ENCODE measurements around the gene CLIP4.
"Not testable (repeated sequence)": the region's sequence is repeated elsewhere in the genome, so short reads cannot be mapped to it uniquely, and the experiment has no call there.

CLIP4 gene, protein sequence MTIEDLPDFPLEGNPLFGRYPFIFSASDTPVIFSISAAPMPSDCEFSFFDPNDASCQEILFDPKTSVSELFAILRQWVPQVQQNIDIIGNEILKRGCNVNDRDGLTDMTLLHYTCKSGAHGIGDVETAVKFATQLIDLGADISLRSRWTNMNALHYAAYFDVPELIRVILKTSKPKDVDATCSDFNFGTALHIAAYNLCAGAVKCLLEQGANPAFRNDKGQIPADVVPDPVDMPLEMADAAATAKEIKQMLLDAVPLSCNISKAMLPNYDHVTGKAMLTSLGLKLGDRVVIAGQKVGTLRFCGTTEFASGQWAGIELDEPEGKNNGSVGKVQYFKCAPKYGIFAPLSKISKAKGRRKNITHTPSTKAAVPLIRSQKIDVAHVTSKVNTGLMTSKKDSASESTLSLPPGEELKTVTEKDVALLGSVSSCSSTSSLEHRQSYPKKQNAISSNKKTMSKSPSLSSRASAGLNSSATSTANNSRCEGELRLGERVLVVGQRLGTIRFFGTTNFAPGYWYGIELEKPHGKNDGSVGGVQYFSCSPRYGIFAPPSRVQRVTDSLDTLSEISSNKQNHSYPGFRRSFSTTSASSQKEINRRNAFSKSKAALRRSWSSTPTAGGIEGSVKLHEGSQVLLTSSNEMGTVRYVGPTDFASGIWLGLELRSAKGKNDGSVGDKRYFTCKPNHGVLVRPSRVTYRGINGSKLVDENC

DNA sequence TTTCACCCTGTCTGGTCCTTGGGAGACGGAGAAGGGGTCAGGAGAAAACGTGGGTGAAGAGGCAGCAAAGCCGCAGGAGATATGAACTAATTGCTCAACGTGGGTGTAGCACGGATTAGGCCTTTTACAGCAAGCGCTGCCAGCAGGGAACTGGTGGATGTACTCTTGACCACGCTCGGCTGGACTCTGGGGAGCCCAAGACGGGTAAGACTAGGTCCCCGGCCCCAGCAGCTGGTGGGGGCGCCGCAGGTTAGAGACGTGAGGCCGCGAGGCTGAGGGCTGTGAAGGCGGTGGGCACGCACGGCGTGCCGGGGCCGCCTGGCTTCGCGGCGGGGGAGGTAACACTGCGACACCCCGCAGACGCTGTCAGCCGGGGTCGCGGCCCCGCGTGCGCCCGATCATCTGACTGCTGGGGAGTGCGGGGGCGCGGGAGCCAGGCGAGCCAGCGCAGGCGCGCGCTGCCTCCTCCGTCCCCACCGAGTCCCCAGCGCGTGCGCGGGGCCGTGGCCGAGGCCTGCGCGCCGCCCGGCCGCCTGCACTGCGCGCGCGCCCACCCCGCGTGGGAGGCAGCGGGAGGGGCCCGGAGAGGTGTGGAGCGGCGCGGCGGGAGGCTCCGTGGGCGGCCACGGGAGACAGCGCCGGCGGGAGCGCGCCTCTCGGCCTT lies at the start of gene CLIP4:
CLIP4 (plus strand) TSS at position 470 of the 664 bp plus-strand sequence. CDS start 5,974 bp downstream, outside the sequence.
- peak; percentile 31 to 66 for DNase-seq (ENCODE audit: low read depth in 1 of 2, low spot score in 1 of 2)

DNA sequence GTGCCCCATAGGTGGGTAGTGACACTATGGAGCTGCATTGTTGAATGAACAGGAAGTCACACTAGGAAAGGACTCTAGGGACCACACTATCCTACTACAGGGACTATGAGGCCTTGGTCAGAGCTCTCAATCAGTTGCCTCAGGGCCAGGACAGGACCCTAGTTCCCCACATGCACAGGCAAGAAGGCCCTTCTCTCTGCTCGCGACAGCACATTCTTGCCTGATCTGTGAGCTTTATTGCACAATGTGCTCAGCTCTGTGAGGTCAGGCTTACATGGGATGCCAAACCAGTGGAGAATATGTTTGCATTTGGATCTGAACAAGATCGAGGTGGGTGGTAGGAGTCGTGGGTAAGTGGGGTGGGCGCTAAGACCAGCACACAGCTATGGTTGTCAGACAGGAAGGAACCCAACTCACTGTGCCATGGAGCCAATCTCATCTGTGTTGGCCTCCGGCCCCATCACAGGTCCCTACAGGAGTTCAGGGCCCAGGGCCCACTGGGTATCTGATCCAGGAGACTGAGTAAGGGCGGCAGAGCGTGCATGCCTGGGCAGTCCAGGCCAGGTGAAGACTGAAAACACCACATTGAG lies 48.8 kb upstream of the CLIP4 start:
- no peak for DNase-seq (ENCODE audit: low read depth in 1 of 2, low spot score in 1 of 2)

DNA sequence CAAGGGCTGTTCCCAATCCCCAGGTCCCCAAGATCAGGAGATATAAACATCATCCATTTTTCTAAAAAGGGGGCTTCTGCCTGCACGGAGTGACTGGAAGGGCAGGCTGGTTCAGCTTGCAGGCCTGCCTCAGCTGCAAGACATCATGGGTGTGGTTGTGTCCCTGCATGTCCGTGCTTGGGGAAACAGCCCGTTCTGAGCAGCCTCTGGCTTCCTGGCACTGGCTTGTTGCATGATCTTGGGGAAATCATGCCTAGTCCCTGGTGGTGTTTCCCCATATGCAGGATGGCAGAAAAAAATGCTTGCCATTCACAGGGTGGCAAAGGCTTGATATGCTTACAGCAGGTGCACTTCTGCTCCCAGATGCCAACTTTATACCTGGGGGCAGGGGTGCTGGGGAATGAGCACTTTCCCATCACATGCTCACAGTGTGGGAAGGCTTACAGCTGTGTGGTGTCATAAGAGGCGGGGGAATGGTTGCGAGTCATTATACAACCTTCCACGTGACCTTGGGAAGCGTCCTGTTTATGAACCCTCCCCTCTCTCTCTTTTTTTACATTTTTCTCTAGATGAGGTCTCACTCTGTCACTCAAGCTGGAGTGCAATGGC lies 48.1 kb upstream of the CLIP4 start:
- no peak for DNase-seq (ENCODE audit: low read depth in 1 of 2, low spot score in 1 of 2)

DNA sequence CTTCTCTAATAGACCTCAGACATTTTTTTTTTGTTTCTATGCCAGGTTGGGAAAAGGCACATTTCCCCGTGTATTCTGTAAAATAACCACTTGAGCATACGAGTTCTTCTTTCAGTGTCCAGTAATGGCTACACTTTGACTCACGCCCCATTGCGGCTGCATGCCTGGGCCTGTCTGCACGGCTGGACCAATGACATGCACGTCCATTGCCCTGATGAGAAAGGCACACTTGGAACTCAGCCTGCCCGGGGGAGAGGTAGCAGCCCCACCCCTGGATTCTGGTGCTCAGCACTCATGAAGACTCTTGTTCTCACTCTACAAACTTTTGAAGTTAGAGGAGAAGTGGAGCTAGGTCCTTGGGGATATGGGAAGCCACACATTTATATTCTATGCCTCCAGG lies 46.7 kb upstream of the CLIP4 start:
- DNase-seq (ENCODE audit: low read depth in 1 of 2, low spot score in 1 of 2) = no peak

DNA sequence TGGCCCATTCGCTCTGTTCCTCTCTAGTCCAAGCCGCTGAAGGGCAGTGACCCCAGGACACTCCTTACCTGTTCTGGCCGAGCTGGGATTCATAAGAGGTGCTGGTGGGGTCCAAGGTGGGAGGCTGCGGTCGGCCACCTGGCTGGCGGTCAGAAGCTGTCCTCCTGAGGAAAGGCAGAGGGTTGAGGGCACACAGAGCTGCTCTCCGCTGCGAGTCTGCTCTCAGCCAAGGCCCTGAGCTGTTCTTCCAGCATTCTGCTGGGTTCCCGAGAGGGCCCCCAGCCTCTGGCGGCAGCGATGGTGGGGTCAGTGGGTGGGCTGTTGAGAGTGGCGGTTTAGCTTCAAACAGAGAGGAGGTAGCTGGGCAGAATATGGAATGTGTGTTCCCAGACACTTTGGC lies 44.7 kb upstream of the CLIP4 start:
- no peak for DNase-seq (ENCODE audit: low read depth in 1 of 2, low spot score in 1 of 2)

DNA sequence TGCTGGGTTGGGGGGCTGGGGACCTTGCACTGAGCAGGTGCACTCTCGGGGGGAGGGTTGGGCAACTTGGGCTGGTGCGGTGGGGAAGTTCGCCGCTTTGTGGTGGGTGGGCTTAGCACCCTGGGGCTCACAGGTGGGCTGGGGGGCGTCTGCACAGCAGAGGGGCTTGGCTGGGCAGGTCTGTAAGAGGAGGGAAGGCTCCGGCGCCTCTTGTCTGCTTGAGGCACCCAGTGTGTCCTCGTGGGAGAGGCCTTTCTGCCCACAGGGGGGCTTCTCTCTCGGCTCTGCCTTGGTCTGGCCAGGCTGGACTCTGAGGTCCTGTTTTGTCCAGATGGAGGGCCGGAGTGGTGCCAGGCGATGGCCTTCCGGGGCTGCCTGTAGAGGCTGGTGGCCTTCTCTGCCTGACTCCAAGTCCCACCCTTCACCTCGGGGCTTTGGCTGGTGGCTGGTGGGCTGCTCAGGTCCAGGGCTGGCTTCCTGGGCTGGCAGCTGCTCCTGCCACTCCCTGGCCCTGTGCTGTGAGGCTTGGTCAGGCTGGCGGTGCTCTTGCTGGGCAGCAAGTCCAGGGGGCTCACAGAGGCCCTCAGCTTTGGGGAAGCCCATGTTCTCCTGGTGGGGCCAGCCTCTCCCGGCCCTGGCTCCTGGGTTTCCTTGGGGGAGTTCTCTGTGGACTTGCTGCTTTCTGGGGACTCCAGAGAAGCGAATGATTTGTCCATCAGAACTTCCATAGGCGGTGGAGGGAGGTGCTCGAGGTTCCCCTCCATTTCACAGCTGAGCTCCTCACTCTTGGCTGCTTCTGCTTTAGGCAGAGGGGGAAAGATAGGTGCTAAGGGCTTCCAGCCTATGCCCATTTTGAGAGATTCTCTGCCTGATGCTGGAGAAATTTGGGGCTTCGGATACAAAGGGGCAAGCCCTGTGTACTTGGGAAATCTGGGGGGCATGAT lies 43.9 kb upstream of the CLIP4 start:
- no peak for DNase-seq (ENCODE audit: low read depth in 1 of 2, low spot score in 1 of 2)

DNA sequence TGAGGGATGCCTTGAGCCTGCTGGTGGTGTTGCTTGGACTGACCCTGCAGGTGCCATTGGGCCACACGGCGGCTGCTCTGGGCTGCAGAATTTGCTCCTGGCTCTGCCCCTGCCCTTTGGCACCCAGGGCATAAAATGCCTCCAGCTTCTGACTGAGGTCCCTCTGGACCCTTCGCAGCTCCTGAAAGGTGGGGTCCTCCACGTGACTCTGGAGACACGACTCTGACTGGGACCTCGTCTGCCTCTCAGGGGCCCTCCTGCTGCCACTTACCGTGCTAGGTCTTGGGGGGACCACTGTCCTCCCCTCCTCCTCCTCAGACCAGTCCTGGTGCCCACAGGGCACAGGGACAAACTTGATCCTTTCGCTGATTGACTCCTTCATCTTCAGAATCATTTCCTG lies 43.0 kb upstream of the CLIP4 start:
- no peak for DNase-seq (ENCODE audit: low read depth in 1 of 2, low spot score in 1 of 2)

DNA sequence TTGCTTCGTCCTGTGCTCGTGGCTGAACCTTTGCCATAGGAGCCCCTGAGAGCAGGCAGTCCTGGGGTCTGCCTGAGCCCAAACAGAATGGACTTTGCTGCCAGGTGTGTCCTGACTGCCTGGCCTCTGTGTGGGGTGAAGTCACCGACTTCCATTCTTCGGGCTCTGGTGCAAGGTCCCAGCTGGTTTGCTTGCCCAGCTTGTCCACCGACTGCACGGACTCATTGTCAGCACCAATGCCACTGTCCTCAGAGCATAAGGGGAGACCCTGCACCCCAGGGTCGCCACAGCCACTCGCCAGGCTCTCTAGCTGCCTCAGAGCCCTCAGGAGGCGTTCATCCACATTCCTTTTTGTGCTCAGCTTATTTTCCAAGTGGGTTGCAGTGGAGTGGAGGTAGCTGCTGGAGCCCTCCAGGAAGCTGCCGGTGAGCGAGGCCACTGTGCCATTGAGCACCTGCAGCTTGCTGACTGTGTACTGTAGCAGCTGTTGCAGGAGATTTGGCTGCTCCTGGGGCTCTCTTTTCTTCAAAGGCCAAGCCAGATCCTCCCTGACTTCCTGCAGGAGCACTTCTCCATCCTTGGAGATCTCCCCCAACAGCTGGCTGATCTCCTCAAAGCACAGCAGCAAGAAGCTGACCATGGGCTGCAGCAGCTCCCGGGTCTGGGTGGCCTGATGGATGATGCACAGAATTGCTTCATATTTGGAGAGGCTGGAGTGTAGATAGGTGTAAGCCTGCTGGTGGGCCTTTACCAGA lies 42.1 kb upstream of the CLIP4 start:
- DNase-seq (ENCODE audit: low read depth in 1 of 2, low spot score in 1 of 2) = no peak

DNA sequence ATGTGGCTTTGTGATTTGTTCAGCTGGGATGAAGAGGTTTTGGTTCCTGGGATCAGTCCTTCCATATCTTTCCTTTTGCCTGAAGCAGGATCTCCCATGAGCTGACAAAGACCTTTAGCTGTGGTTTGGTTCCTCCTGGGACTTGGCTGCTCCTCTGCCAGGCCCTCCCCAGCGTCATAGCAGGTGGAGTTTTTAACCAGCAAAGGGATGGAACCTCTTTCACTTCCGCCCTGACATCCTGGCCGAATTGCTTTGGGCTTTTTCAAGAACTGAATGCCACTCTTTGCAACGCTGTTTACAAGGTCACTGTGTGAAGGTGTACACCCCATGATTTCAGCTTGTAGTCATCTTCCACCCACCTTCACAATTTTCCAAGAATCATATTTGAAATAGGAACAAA lies 41.3 kb upstream of the CLIP4 start:
- DNase-seq (ENCODE audit: low read depth in 1 of 2, low spot score in 1 of 2) = no peak

DNA sequence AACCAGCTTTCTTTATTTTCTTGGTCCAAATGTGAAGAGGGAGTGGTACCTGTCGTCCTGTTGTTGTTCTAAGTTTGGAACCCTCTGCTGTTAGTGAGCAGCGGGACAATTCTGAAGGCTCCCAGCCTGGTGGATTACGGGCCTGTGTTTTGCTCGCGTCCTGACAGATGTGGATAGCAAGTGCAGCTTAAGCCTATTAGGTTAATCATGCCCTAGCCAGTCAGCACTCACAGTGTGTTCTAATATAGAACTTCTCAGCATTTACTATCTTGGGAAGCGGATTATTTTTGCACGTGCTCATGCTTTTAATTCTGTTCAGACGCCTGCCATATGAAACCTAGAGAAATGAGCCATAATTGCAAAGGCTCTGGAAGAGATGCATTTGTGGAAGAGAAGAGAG lies 40.8 kb upstream of the CLIP4 start, which contains the start of gene PCARE:
PCARE (minus strand) TSS at position 113 of the 400 bp plus-strand sequence. CDS start 262 bp downstream, outside the sequence.
- no peak for DNase-seq (ENCODE audit: low read depth in 1 of 2, low spot score in 1 of 2)

DNA sequence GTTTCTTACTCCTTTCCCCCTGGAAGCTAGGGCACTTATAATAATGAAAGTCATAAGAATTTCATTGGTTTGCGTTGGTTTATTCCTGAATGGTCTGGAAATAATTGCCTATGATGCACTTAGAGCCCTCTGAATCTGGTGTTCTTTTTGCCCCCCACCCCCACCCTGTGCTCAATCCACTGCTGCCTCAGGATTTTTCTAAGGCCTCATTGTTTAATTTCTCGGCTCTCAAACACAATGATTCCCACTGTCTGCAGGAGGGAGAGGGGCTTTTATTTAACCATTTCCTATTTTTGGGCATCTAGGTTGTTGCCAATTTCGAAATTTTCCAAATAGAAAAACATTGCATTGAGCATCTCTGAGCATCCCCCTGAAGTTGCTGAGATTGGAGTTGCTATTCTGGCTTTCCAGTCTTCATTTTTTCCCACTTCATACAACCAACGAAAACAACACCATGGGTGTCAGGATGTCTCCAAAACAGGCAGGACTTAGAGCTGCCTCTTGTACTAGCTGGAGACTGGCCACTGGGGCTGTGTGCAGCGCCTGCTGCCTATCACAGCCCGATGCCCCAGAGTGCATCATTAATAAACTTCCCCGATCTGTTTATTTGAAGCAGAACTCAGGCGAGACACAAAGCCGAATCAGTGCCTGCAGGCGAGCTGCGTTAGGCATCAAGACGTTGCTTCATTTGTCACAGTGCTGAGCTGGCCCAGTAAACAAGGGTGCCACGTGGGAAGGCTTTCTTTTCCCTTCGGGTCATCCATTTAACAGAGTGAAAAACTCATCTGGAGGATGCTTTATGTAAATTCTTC lies 39.1 kb upstream of the CLIP4 start:
- DNase-seq (ENCODE audit: low read depth in 1 of 2, low spot score in 1 of 2) = no peak

DNA sequence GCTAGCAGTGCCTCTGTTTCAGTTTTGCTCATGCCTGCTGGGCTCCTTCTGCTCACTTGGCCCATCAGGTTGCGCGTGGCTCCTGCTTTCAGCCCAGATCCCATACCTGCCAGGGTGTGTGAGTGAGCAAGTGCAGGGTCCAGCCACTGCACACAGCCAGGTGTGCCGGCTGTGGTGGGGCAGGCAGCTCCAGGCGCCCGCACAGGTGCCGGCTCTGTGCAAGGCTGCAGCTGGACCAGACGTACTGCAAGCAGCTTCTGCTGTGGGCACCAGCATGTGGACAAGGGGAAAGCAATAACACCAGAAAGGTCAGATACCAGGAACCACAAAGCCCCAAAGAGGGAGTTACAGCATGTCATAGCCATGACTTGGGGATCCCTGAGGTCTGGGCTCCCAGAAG lies 35.3 kb upstream of the CLIP4 start:
- DNase-seq (ENCODE audit: low read depth in 1 of 2, low spot score in 1 of 2) = no peak

DNA sequence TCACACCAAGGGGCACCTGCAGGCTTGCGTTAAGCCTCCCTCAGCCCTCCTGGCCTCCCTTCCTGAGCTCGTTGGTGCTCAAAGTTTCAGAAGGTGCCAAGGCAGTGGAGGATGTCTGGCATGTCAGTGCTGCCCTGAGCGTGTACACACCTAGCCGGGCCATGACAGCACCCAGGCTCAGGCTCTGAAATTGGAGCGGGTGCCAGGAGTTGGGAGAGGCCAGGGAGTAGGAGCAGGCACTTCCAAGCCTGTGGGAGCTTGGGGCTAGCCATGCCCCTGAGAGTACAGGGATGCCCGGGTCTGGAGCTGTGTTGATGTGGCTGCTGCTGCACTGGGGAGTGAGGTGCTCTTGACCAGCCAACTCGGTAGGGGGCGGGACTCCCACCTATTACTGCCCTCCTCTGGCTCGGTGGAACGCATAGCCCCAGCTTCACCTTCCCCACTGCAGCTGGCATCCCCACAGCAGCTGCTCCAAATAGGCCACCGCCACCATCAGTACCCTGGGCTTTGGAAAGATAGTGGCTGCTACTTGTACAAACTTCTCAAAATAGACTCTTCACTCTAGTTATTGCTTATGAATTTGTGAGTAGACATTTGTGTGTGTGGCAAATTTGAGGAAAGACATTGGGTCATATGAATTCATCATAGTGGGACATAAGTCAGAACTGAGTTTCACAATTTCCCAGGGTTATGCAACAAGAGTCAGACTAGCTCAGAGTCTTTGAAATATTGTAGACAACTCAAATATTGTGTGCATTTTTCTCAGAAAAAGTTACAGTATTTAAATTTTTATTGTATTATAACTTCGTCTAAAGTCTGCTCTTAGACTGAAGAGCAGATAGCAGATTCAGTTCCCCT lies 34.1 kb upstream of the CLIP4 start:
- DNase-seq (ENCODE audit: low read depth in 1 of 2, low spot score in 1 of 2) = no peak

DNA sequence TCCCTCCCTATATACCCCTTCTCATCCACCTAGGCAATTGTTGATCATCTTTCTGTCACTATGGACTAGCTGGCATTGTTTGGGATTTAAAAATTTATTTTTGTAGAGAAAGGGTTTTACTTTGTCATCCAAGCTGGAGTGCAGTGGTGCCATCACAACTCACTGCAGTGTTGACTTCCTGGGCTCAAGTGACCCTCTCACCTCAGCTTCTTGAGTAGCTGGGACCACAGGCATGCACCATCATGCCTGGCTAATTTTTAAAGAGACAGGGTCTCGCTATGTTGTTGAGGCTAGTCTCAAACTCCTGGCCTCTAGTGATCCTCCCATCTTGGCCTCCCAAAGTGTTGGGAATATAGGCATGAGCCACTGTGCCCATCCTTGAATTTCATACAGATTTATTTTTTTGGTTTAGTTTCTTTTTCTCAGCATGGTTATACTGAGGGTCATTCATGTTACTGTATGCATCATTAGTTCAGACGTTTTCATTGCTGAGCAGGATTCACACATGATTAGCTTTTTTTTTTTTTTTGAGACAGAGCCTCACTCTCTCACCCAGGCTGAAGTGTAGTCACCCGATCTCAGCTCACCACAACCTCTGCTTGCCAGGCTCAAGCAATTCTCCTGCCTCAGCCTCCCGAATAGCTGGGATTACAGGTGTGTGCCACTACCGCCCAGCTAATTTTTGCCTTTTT lies 32.3 kb upstream of the CLIP4 start:
- DNase-seq (ENCODE audit: low read depth in 1 of 2, low spot score in 1 of 2) = no peak

DNA sequence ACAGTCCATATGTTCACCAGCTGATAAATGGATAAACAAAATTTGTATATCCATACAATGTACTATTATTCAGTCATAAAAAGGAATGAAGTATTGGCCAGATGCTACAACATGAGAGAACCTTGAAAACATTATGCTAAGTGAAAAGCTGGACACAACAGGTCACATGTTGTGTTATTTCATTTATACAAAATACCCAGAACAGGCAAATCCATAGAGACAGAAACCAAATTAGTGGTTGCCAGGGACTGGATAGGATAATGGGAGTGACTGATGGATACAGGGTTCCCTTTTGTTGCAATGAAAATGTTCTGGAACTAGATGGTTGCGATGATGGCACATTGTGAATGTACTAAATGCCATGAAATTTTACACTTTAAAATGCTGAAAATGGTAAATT lies 30.7 kb upstream of the CLIP4 start:
- no peak for DNase-seq (ENCODE audit: low read depth in 1 of 2, low spot score in 1 of 2)

DNA sequence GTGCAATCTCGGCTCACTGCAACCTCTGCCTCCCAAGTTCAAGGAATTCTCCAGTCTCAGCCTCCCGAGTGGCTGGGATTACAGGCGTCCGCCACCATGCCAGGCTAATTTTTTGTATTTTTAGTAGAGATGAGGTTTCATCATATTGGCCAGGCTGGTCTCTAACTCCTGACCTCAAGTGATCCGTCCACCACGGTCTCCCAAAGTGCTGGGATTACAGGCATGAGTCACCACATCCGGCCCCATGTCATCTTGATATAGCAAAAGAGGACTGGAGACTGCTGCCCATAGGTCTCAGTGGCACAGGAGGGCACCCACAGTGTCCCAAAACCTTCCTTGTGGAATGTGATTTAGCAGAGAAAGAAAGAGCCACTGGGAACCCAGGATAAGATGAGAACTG lies 24.9 kb upstream of the CLIP4 start:
- not testable (repeated sequence) for DNase-seq (ENCODE audit: low read depth in 1 of 2, low spot score in 1 of 2)

DNA sequence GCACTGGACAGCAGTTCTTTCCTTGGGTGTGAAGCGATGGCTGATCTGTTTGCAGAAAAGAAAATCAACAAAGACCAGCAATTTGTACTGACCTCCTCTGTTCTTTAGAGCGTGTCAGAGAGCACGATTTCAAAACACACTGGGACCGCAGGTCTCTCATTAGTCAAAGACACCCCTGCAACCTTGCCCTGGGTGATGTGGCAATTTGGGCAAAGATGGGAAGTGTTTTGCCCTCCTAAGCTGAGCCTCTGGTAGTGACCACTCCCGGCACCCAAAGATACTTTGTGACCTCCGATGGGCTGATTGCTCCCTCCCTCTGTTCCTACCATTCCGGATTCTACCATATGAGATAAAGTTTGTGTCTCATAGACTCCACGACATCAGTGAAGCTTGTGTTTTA lies 18.2 kb upstream of the CLIP4 start:
- DNase-seq (ENCODE audit: low read depth in 1 of 2, low spot score in 1 of 2) = no peak
